ENCODE data around the gene CNPPD1. TPM values are rescaled to one million over a fixed set of nuclear protein-coding genes. Genes with fewer than 3 reads are reported as not detected.

Gene CNPPD1
- total RNA-seq, 3 donors from 2014 or later (not counting 1 experiment from before 2014, with no cell fraction given) = 64.4 to 72.4 (median 64.8) TPM

DNA sequence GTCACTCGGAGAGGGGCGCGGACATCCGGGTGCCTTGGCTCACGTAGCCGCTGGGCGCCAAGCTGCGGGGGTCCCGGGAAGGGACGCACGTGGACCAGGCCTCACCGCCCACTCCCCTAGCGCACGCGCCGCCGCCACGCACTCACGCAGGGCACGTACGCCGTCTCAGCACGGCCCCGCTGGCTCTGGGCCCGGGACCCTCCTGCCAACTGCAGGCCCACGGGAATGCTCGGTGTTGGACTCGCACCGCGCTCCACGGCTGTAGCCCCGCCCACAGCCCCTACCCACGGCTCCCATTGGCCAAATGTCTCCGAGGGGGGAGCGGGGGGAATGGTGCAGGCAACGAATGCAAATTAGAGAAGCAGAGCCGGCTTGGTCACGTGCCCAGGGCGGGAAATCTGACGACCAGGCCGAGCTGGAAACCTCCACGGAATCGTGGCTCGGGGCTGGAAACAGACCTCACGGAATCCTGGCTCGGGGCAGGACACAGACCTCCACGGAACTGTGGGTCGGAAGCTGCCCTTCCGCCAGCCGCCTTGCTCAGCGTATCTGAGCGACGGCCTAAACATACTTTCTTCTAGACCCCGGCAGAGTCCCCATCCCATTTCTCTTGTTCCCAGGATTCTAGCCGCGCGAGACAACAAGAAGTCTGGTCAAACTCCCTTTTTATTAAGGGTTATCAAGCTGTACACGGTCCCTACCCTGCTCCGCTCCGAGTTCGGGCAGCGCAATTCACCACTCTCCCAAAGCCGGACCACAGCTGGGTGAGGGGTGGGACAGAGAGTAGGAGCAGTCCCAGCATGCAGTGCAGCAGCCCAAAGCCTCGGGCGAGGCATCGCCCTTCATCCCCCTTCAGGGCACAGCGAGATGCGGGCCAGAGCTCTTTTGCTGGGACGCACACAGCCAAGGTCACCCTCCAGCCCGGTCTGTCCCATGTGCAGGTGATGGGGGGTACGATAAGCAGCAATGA, 42.3 kb upstream of the CNPPD1 start, which contains the start of gene ABCB6:
TSS of gene ABCB6 (minus strand) at position 227 of the 970 bp plus-strand sequence. CDS start 285 bp downstream, outside the sequence.
- TF ChIP-seq, protein P1, sequence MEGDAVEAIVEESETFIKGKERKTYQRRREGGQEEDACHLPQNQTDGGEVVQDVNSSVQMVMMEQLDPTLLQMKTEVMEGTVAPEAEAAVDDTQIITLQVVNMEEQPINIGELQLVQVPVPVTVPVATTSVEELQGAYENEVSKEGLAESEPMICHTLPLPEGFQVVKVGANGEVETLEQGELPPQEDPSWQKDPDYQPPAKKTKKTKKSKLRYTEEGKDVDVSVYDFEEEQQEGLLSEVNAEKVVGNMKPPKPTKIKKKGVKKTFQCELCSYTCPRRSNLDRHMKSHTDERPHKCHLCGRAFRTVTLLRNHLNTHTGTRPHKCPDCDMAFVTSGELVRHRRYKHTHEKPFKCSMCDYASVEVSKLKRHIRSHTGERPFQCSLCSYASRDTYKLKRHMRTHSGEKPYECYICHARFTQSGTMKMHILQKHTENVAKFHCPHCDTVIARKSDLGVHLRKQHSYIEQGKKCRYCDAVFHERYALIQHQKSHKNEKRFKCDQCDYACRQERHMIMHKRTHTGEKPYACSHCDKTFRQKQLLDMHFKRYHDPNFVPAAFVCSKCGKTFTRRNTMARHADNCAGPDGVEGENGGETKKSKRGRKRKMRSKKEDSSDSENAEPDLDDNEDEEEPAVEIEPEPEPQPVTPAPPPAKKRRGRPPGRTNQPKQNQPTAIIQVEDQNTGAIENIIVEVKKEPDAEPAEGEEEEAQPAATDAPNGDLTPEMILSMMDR (IDR thresholded peaks at IDR 0.05) = no peak
- Histone ChIP-seq H3K27ac (ENCODE audit: low read length) (peak within 1 kb of the TSS; percentile 18), H3K9me3 (ENCODE audit: control insufficient read depth, insufficient read depth, low read length) (no peaks in the 10 kb centered on the region), H3K36me3 (ENCODE audit: control insufficient read depth, insufficient read depth, low read length) (peaks cover 39% of the 10 kb centered on the region), H3K4me1 (ENCODE audit: control insufficient read depth, insufficient read depth, low read length) (peaks cover 25% of the 10 kb centered on the region), H3K4me3 (ENCODE audit: low read length) (peak within 1 kb of the TSS; percentile 46), H3K27me3 (ENCODE audit: control insufficient read depth, insufficient read depth, low read length) (no peaks in the 10 kb centered on the region)
- DNase-seq = peak; percentile 73 to 92
- Mint-ChIP-seq H3K9me3 (no peaks in the 10 kb centered on the region), H3K4me1 (peaks cover 6 to 17% of the 10 kb centered on the region in 2 donors), H3K27ac (peak within 1 kb of the TSS; percentile 62 to 75), H3K36me3 (peaks cover 7% of the 10 kb centered on the region), H3K4me3 (peak within 1 kb of the TSS; percentile 83), H3K27me3 (ENCODE audit: low read depth in 2 of 2) (no peaks in the 10 kb centered on the region)
- peak; percentile 83 to 89 (median 87) for ATAC-seq
- intact Hi-C loops (cut with micrococcal nuclease) = loop anchor here (1.0 to 2.0 kb wide), 2 partner anchors 10 to 58 kb away; partner anchors contain the start of genes ANKZF1, ATG9A and NHEJ1
- 21% methylated on average over 71 of the region's 71 CpGs for WGBS (ENCODE audit: insufficient coverage)

- Mint-ChIP-seq H3K4me1 (peaks cover 6 to 17% of the 10 kb centered on the region in 2 donors), H3K27me3 (ENCODE audit: low read depth in 2 of 2) (no peaks in the 10 kb centered on the region), H3K4me3 (peak overlapping the region; percentile 83), H3K36me3 (peaks cover 7% of the 10 kb centered on the region), H3K27ac (peak overlapping the region; percentile 62 to 75), H3K9me3 (no peaks in the 10 kb centered on the region)
- intact Hi-C loops (cut with micrococcal nuclease) = loop anchor here (2.0 kb wide), 1 partner anchor 57 kb away; the partner anchor contains the start of gene NHEJ1
- Histone ChIP-seq H3K9me3 (ENCODE audit: control insufficient read depth, insufficient read depth, low read length) (no peaks in the 10 kb centered on the region), H3K4me3 (ENCODE audit: low read length) (peak overlapping the region; percentile 46), H3K27me3 (ENCODE audit: control insufficient read depth, insufficient read depth, low read length) (no peaks in the 10 kb centered on the region), H3K27ac (ENCODE audit: low read length) (no peak overlapping the region), H3K36me3 (ENCODE audit: control insufficient read depth, insufficient read depth, low read length) (peaks cover 31% of the 10 kb centered on the region), H3K4me1 (ENCODE audit: control insufficient read depth, insufficient read depth, low read length) (peaks cover 24% of the 10 kb centered on the region)
- DNase-seq (peak in 1 of 2 donors; percentile 29), ATAC-seq (peak; percentile 43 to 50 (median 46))
- WGBS (ENCODE audit: insufficient coverage) = 1% methylated on average over 37 of the region's 37 CpGs
- TF ChIP-seq, protein P1 (IDR thresholded peaks at IDR 0.05) = no peak
Observed at GRCh38 chr2:219218217-219218731, 41.5 kb upstream of the CNPPD1 start.

DNA sequence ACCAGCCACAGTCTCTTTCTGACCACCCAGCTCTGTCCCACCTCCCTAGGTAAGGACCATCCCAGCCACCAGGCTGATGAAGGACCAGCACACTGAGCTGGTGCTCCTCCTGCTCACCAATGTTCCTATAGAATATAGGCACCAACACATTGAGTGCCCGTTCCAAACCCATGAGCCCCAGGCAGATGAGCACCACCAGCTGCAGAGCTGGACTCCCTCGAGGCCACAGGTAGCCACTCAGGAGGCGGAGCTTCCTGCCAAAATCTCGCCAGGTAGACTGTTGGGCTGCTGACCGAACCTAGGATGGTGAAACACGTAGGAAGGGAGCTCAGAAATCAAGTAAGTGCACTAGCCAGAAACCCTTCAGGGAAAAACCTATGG, 39.8 kb upstream of the CNPPD1 start:
- no peak overlapping the region for H3K27ac Mint-ChIP-seq

More for the DNA sequence above, 39.8 kb upstream of the CNPPD1 start:
- TF ChIP-seq, protein P1 (IDR thresholded peaks at IDR 0.05) = no peak
- DNase-seq = no peak
- Histone ChIP-seq H3K4me1 (ENCODE audit: control insufficient read depth, insufficient read depth, low read length) (peaks cover 24% of the 10 kb centered on the region), H3K4me3 (ENCODE audit: low read length) (no peak overlapping the region), H3K27ac (ENCODE audit: low read length) (no peak overlapping the region), H3K27me3 (ENCODE audit: control insufficient read depth, insufficient read depth, low read length) (no peaks in the 10 kb centered on the region), H3K9me3 (ENCODE audit: control insufficient read depth, insufficient read depth, low read length) (no peaks in the 10 kb centered on the region), H3K36me3 (ENCODE audit: control insufficient read depth, insufficient read depth, low read length) (peaks cover 16% of the 10 kb centered on the region)
- 89% methylated on average over 6 of the region's 6 CpGs for WGBS (ENCODE audit: insufficient coverage)
- intact Hi-C loops (cut with micrococcal nuclease) = no loop called here
- no peaks in the 10 kb centered on the region for H3K9me3 Mint-ChIP-seq
- H3K4me3 Mint-ChIP-seq = no peak overlapping the region
- peaks cover 6 to 15% of the 10 kb centered on the region in 2 donors for H3K4me1 Mint-ChIP-seq
- H3K36me3 Mint-ChIP-seq = peaks cover 5% of the 10 kb centered on the region
- H3K27me3 Mint-ChIP-seq (ENCODE audit: low read depth in 2 of 2) = no peaks in the 10 kb centered on the region
- no peak for ATAC-seq

All from natural killer cell (primary cell).